Measurements from ENCODE around the gene TOMM7.

GRCh38 chr7:22821702-22822485 is 755 bp downstream of the TOMM7 start:
- TF ChIP-seq MAX (CRISPR knock-in tag; IDR thresholded peaks at IDR 0.05) (no peak), USF2 (CRISPR knock-in tag; IDR thresholded peaks at IDR 0.05) (no peak), ZBTB33 (CRISPR knock-in tag; IDR thresholded peaks at IDR 0.05) (no peak), POLR2A (conservative IDR thresholded peaks at IDR 0.05) (no peak; the same call in 1 of the 2 replicates), SMARCA5 (IDR thresholded peaks at IDR 0.05) (no peak), SRSF1 (IDR thresholded peaks at IDR 0.05; ENCODE audit: low read depth, low read length) (no peak), TCF7L2 (IDR thresholded peaks at IDR 0.05; ENCODE audit: low read depth, low read length) (no peak), ZNF121 (CRISPR knock-in tag; conservative IDR thresholded peaks at IDR 0.05) (no peak), RFX5 (IDR thresholded peaks at IDR 0.05; ENCODE audit: low read depth, low read length) (no peak), ZFX (CRISPR knock-in tag; IDR thresholded peaks at IDR 0.05) (no peak), CHCHD3 (CRISPR knock-in tag; IDR thresholded peaks at IDR 0.05) (no peak), ZNF707 (CRISPR knock-in tag; conservative IDR thresholded peaks at IDR 0.05) (no peak), CTCF (IDR thresholded peaks at IDR 0.05 in 2 of 3, conservative IDR thresholded peaks at IDR 0.05 in 1 of 3; ENCODE audit: insufficient read depth in 2 of 3, low read depth in 1 of 3, low read length in 3 of 3) (no peak)

Data from K562 (cell line).